GM12891 (cell line): ENCODE results near the gene IMMP2L.

ENCODE experiments used
- POLR2AphosphoS5 ChIP-seq: IDR thresholded peaks from 2 replicates; pipeline ENCODE4 v1.6.1; 2011; ENCODE audit warnings: low read depth, low read length, control low read depth
- TAF1 ChIP-seq: IDR thresholded peaks from 2 replicates; pipeline ENCODE4 v1.6.1; 2011; ENCODE audit warnings: low read depth, low read length, control low read depth

DNA sequence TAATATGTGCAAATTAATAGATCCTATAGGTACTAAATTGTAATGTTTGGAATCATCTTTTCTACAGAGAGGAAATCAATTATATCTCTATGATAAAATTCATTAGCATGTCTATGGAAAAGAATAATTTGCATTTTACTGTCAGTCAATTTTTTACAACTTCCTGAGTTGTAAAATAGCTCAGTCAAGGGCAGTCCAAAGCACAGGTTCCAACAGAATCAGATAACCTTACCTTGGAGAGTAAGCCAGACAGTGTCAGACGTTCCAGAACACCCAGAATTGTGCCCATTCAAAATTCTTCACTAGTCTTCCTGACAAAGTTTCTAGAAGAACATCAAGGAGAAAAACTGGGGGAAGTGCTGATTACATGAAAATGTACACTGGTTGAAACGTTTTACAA, 31.1 kb upstream of the IMMP2L start:
- TF ChIP-seq POLR2AphosphoS5 (no peak), TAF1 (no peak)
